ENCODE results near the gene FEZF1.

FEZF1 gene

GRCh38 chr7:122268101-122268500, 36.4 kb downstream of the FEZF1 start:
- DNase-seq (ENCODE audit: insufficient read length, low spot score): no peak
- no peak for TF ChIP-seq POLR2A (IDR thresholded peaks at IDR 0.05; ENCODE audit: low read depth, low read length)
- no peak for FAIRE-seq

GRCh38 chr7:122262246-122262645, 42.3 kb downstream of the FEZF1 start:
- DNase-seq (ENCODE audit: insufficient read length, low spot score) (no peak), FAIRE-seq (no peak)
- no peak for TF ChIP-seq POLR2A (IDR thresholded peaks at IDR 0.05; ENCODE audit: low read depth, low read length)

- DNase-seq (ENCODE audit: insufficient read length, low spot score) (no peak), FAIRE-seq (no peak)
- TF ChIP-seq POLR2A (IDR thresholded peaks at IDR 0.05; ENCODE audit: low read depth, low read length): no peak
These were observed 43.1 kb downstream of the FEZF1 start for GRCh38 chr7:122261442-122261841.

- TF ChIP-seq POLR2A (IDR thresholded peaks at IDR 0.05; ENCODE audit: low read depth, low read length): no peak
- no peak for FAIRE-seq
These were observed 43.5 kb downstream of the FEZF1 start for GRCh38 chr7:122261016-122261415.

GRCh38 chr7:122260336-122260735, 44.2 kb downstream of the FEZF1 start:
- TF ChIP-seq POLR2A (IDR thresholded peaks at IDR 0.05; ENCODE audit: low read depth, low read length): no peak
- FAIRE-seq (no peak), DNase-seq (ENCODE audit: insufficient read length, low spot score) (no peak)

More at GRCh38 chr7:122261016-122261415, 43.5 kb downstream of the FEZF1 start:
- DNase-seq (ENCODE audit: insufficient read length, low spot score): no peak

GRCh38 chr7:122258971-122259370, 45.6 kb downstream of the FEZF1 start:
- no peak for FAIRE-seq
- DNase-seq (ENCODE audit: insufficient read length, low spot score): no peak
- no peak for TF ChIP-seq POLR2A (IDR thresholded peaks at IDR 0.05; ENCODE audit: low read depth, low read length)

GRCh38 chr7:122257056-122257455, 47.5 kb downstream of the FEZF1 start:
- no peak for FAIRE-seq
- TF ChIP-seq POLR2A (IDR thresholded peaks at IDR 0.05; ENCODE audit: low read depth, low read length): no peak
- no peak for DNase-seq (ENCODE audit: insufficient read length, low spot score)

- no peak for TF ChIP-seq POLR2A (IDR thresholded peaks at IDR 0.05; ENCODE audit: low read depth, low read length)
- FAIRE-seq (no peak), DNase-seq (ENCODE audit: insufficient read length, low spot score) (no peak)
These were observed 48.5 kb downstream of the FEZF1 start for GRCh38 chr7:122256046-122256445.

GRCh38 chr7:122255454-122255853, 49.1 kb downstream of the FEZF1 start:
- FAIRE-seq (no peak), DNase-seq (ENCODE audit: insufficient read length, low spot score) (no peak)
- no peak for TF ChIP-seq POLR2A (IDR thresholded peaks at IDR 0.05; ENCODE audit: low read depth, low read length)
